Cardiac muscle cell (in vitro differentiated cells and primary cell): ENCODE measurements around the gene PRSS2. TPM values are rescaled to one million over a fixed set of nuclear protein-coding genes. Genes with fewer than 3 reads are reported as not detected.

Source experiments
- DNase-seq, 2 donors: peaks; one replicate each; pipeline versions ENCODE4 v3.0.0 to v3.0.0-alpha.2; 2010 to 2017; ENCODE audit warnings: low read depth in 1 of 2, low spot score in 1 of 2
- H3K27ac ChIP-seq: fragments of 200-600 bp; sonication (generic); 2 replicates; pipeline ENCODE4 v1.5.1; 2016
- H3K27me3 ChIP-seq: fragments of 200-600 bp; sonication (generic); 2 replicates; pipeline ENCODE4 v1.6.0; 2016; ENCODE audit warnings: control low read depth
- H3K36me3 ChIP-seq: fragments of 200-600 bp; sonication (generic); 2 replicates; pipeline ENCODE4 v1.5.1; 2016; ENCODE audit warnings: control low read depth
- H3K4me1 ChIP-seq: fragments of 200-600 bp; sonication (generic); 2 replicates; pipeline ENCODE4 v1.8.1; 2017; ENCODE audit warnings: low read depth, mild to moderate bottlenecking, mixed run types
- H3K4me3 ChIP-seq: fragments of 200-600 bp; sonication (generic); 2 replicates; pipeline ENCODE4 v1.5.1; 2016; ENCODE audit warnings: mild to moderate bottlenecking
- H3K9me3 ChIP-seq: fragments of 200-600 bp; sonication (generic); 2 replicates; pipeline ENCODE4 v1.5.1; 2017; ENCODE audit warnings: low read depth, mild to moderate bottlenecking, control low read depth
- CTCF ChIP-seq: IDR thresholded peaks from 2 replicates; pipeline ENCODE4 v1.5.1; 2012; ENCODE audit warnings: low read depth, mild to moderate bottlenecking, low read length
- polyA plus RNA-seq: library from polyadenylated mRNA; unstranded; fragments of >200 nt; fragmentation: Nextera tagmentation; extraction: Ambion mirVana; gene quantifications from 2 replicates; pipeline ENCODE4 v1.2.1, GENCODE V29; 2016
- total RNA-seq: library from RNA; depleted of rRNA; stranded (reverse); fragments of >200 nt; gene quantifications from 2 replicates; pipeline ENCODE4 v1.2.3, GENCODE V29; 2016

PRSS2 gene
- not detected in 2 replicates for total RNA-seq
- polyA plus RNA-seq = not detected in 2 replicates

- H3K4me3 ChIP-seq = no peak within 1 kb of the TSS
- H3K9me3 ChIP-seq = no peaks in the 10 kb centered on the region
- no peak within 1 kb of the TSS for H3K27ac ChIP-seq
- no peaks in the 10 kb centered on the region for H3K27me3 ChIP-seq
- H3K36me3 ChIP-seq = no peaks in the 10 kb centered on the region
- no peak for TF ChIP-seq CTCF
- DNase-seq = no peak
- H3K4me1 ChIP-seq = no peaks in the 10 kb centered on the region
Observed at GRCh38 chr7:142770661-142771352, at the start of gene PRSS2. Gene PRSS2, plus strand, starts transcription at chr7:142770970. Its CDS starts 13 bp downstream, at chr7:142770983.

- TF ChIP-seq CTCF = no peak
- no peak for DNase-seq
- Histone ChIP-seq H3K27ac (no peak overlapping the region), H3K4me3 (no peak overlapping the region), H3K36me3 (no peaks in the 10 kb centered on the region), H3K9me3 (no peaks in the 10 kb centered on the region), H3K4me1 (no peaks in the 10 kb centered on the region), H3K27me3 (no peaks in the 10 kb centered on the region)
Observed at GRCh38 chr7:142720986-142721385, 49.8 kb upstream of the PRSS2 start.

- TF ChIP-seq CTCF = no peak
- Histone ChIP-seq H3K27me3 (no peaks in the 10 kb centered on the region), H3K4me1 (no peaks in the 10 kb centered on the region), H3K4me3 (no peak overlapping the region), H3K9me3 (no peaks in the 10 kb centered on the region), H3K36me3 (no peaks in the 10 kb centered on the region), H3K27ac (no peak overlapping the region)
- DNase-seq = no peak
Observed at GRCh38 chr7:142722248-142722794, 48.4 kb upstream of the PRSS2 start.

GRCh38 chr7:142733271-142733670 is 37.5 kb upstream of the PRSS2 start:
- Histone ChIP-seq H3K9me3 (no peaks in the 10 kb centered on the region), H3K4me1 (no peaks in the 10 kb centered on the region), H3K4me3 (no peak overlapping the region), H3K27ac (no peak overlapping the region), H3K36me3 (no peaks in the 10 kb centered on the region), H3K27me3 (no peaks in the 10 kb centered on the region)
- TF ChIP-seq CTCF = no peak
- no peak for DNase-seq

- TF ChIP-seq CTCF = no peak
- H3K27me3 ChIP-seq = no peaks in the 10 kb centered on the region
- H3K36me3 ChIP-seq = no peaks in the 10 kb centered on the region
Observed at GRCh38 chr7:142739923-142740492, 30.8 kb upstream of the PRSS2 start.

More at GRCh38 chr7:142739923-142740492, 30.8 kb upstream of the PRSS2 start:
- Histone ChIP-seq H3K4me3 (no peak overlapping the region), H3K9me3 (no peaks in the 10 kb centered on the region), H3K27ac (no peak overlapping the region), H3K4me1 (no peaks in the 10 kb centered on the region)
- DNase-seq = no peak
